Mucosa of descending colon (tissue), 3 donors: ENCODE results near the gene SYT8. TPM values are rescaled to one million over a fixed set of nuclear protein-coding genes. Genes with fewer than 3 reads are reported as not detected.

Experiments used
- ATAC-seq: fragments of 200-7000 bp; cut with Tn5 transposase; one replicate; pipeline ENCODE4 v1.9.1; 2020; ENCODE audit warnings: mild to moderate bottlenecking, moderate library complexity
- DNase-seq, 3 donors: peaks; one replicate each; pipeline ENCODE4 v3.0.0-alpha.2; 2020
- H3K36me3 ChIP-seq: fragments of 200-600 bp; one replicate; pipeline ENCODE4 v1.8.0; 2021; ENCODE audit warnings: low read depth, mild to moderate bottlenecking
- H3K4me1 ChIP-seq: fragments of 200-600 bp; one replicate; pipeline ENCODE4 v1.8.0; 2021; ENCODE audit warnings: low read depth, mild to moderate bottlenecking
- H3K4me3 ChIP-seq: fragments of 200-600 bp; one replicate; pipeline ENCODE4 v1.8.0; 2021; ENCODE audit warnings: mild to moderate bottlenecking
- H3K9me3 ChIP-seq: fragments of 200-600 bp; one replicate; pipeline ENCODE4 v1.8.0; 2021; ENCODE audit warnings: mild to moderate bottlenecking
- CTCF ChIP-seq: fragments of 200-600 bp; IDR thresholded peaks from one replicate; pipeline ENCODE4 v1.8.0; 2022; ENCODE audit warnings: antibody characterized with exemption, mild to moderate bottlenecking
- intact Hi-C, 2 donors: fragments of 100-400 bp; cut with DNase I in 1 of 2; cut with micrococcal nuclease in 1 of 2; formaldehyde crosslinking; loops; one replicate each; pipeline versions ENCODE4 v1.11.0 to v1.11.1; 2022; cut with DNase I, micrococcal nuclease
- total RNA-seq, 3 donors: library from RNA; stranded (reverse); fragmentation: NEBNext Ultra II Directional in 2 of 3; extraction: Animal tissue kit (Norgen Biotek cat#: 25700) in 2 of 3; gene quantifications; one replicate each; pipeline versions ENCODE4 v1.2.1 to v1.2.4, GENCODE V29; 2021 to 2023
- donor health status: DM: no; HTN: no; CAD: no; lungs with moderate emphysema.
- donor health status: DM: no; HTN: no; CAD: no.
- donor health status: DM: no; HTN: yes; CAD: no.

SYT8 gene
- total RNA-seq, 3 donors from 2014 or later, result 0.98 to 2.4 (median 2.1) TPM

- ATAC-seq (no peak), DNase-seq (peak in 1 of 3 donors; percentile 20)
- Histone ChIP-seq H3K9me3 (no peaks in the 10 kb centered on the region), H3K4me3 (no peak overlapping the region), H3K4me1 (peaks cover 35% of the 10 kb centered on the region), H3K36me3 (no peaks in the 10 kb centered on the region)
- intact Hi-C loops, result loop anchor here in 1 of 2 donors (5.0 kb wide), 1 partner anchor 136 kb away; no protein-coding TSS in a partner anchor
- TF ChIP-seq CTCF, result no peak
These were observed 6.2 kb upstream of the SYT8 start for GRCh38 chr11:1828542-1828941.

- no peak for TF ChIP-seq CTCF
- intact Hi-C loops, result loop anchor here in 1 of 2 donors (5.0 kb wide), 1 partner anchor 137 kb away; no protein-coding TSS in a partner anchor
- Histone ChIP-seq H3K4me3 (no peak overlapping the region), H3K4me1 (peaks cover 41% of the 10 kb centered on the region), H3K9me3 (no peaks in the 10 kb centered on the region), H3K36me3 (no peaks in the 10 kb centered on the region)
- ATAC-seq (no peak), DNase-seq (peak in 1 of 3 donors; percentile 17)
These were observed 5.6 kb upstream of the SYT8 start for GRCh38 chr11:1829039-1829820.

- intact Hi-C loops, result loop anchor here in 1 of 2 donors (5.0 kb wide), 2 partner anchors 68 to 178 kb away; partner anchors contain the start of gene CTSD
- H3K4me1 ChIP-seq, result peaks cover 48% of the 10 kb centered on the region
- no peak overlapping the region for H3K4me3 ChIP-seq
- DNase-seq (peak in 1 of 3 donors; percentile 45), ATAC-seq (no peak)
- H3K9me3 ChIP-seq, result no peaks in the 10 kb centered on the region
- H3K36me3 ChIP-seq, result no peaks in the 10 kb centered on the region
- TF ChIP-seq CTCF, result no peak
These were observed 4.8 kb upstream of the SYT8 start for GRCh38 chr11:1830004-1830321.

GRCh38 chr11:1830322-1831223, 4.2 kb upstream of the SYT8 start:
- DNase-seq (peak; percentile 87 to 91 (median 89)), ATAC-seq (peak; percentile 72)
- Histone ChIP-seq H3K9me3 (no peaks in the 10 kb centered on the region), H3K36me3 (no peaks in the 10 kb centered on the region), H3K4me1 (peaks cover 49% of the 10 kb centered on the region), H3K4me3 (no peak overlapping the region)
- intact Hi-C loops, result loop anchor here in 1 of 2 donors (5.0 kb wide), 2 partner anchors 68 to 178 kb away; partner anchors contain the start of gene CTSD
- no peak for TF ChIP-seq CTCF

GRCh38 chr11:1831338-1832210, 3.2 kb upstream of the SYT8 start:
- peak in 1 of 3 donors; percentile 45 for DNase-seq
- ATAC-seq, result no peak
- intact Hi-C loops, result loop anchor here (2.0 to 5.0 kb wide), 3 partner anchors 69 to 179 kb away; partner anchors contain the start of gene CTSD (in 1 of the 2)
- H3K9me3 ChIP-seq, result no peaks in the 10 kb centered on the region
- H3K4me3 ChIP-seq, result no peak overlapping the region
- no peaks in the 10 kb centered on the region for H3K36me3 ChIP-seq
- no peak for TF ChIP-seq CTCF
- peaks cover 49% of the 10 kb centered on the region for H3K4me1 ChIP-seq
